Activated CD4-positive, CD25-positive, alpha-beta regulatory T cell treated with anti-CD3 and anti-CD28 coated beads, Interleukin-2, amount 50 U/mL, for 72 hours (primary cell): ENCODE data around the gene SH2D2A.

Source experiments
- DNase-seq: peaks from one replicate; pipeline ENCODE4 v3.0.0; 2021

SH2D2A gene

GRCh38 chr1:156847591-156848460 lies 31.2 kb upstream of the SH2D2A start:
- DNase-seq: no peak

- DNase-seq: no peak
These were observed 30.0 kb upstream of the SH2D2A start for GRCh38 chr1:156846643-156847042.

GRCh38 chr1:156845953-156846545 lies 29.4 kb upstream of the SH2D2A start:
- no peak for DNase-seq

- DNase-seq: peak; percentile 45
These were observed 28.7 kb upstream of the SH2D2A start for GRCh38 chr1:156845055-156845952.

GRCh38 chr1:156844638-156845037 lies 28.0 kb upstream of the SH2D2A start:
- no peak for DNase-seq

- DNase-seq: no peak
These were observed 27.5 kb upstream of the SH2D2A start for GRCh38 chr1:156844102-156844501.

- no peak for DNase-seq
These were observed 26.1 kb upstream of the SH2D2A start for GRCh38 chr1:156842618-156843300.

GRCh38 chr1:156841295-156841855 lies 24.7 kb upstream of the SH2D2A start:
- DNase-seq: no peak

GRCh38 chr1:156840898-156841279 lies 24.2 kb upstream of the SH2D2A start:
- DNase-seq: no peak

- no peak for DNase-seq
These were observed 23.7 kb upstream of the SH2D2A start for GRCh38 chr1:156840186-156840897.

- no peak for DNase-seq
These were observed 22.9 kb upstream of the SH2D2A start for GRCh38 chr1:156839426-156840109.

GRCh38 chr1:156838972-156839371 lies 22.3 kb upstream of the SH2D2A start:
- DNase-seq: no peak

- DNase-seq: no peak
These were observed 20.2 kb upstream of the SH2D2A start for GRCh38 chr1:156836892-156837291.

GRCh38 chr1:156836041-156836654 lies 19.5 kb upstream of the SH2D2A start:
- peak; percentile 51 for DNase-seq

GRCh38 chr1:156834322-156834721 lies 17.7 kb upstream of the SH2D2A start:
- DNase-seq: no peak

- DNase-seq: no peak
These were observed 17.0 kb upstream of the SH2D2A start for GRCh38 chr1:156833603-156834002.

- DNase-seq: no peak
These were observed 15.8 kb upstream of the SH2D2A start for GRCh38 chr1:156832434-156832833.

- no peak for DNase-seq
These were observed 11.9 kb upstream of the SH2D2A start for GRCh38 chr1:156828400-156829124.

GRCh38 chr1:156826630-156827029 lies 10.0 kb upstream of the SH2D2A start:
- no peak for DNase-seq

- no peak for DNase-seq
These were observed 6.7 kb upstream of the SH2D2A start for GRCh38 chr1:156823210-156823790.
